Natural killer cell (primary cell): Measurements from ENCODE around the gene OR2G6. TPM values are rescaled to one million over a fixed set of nuclear protein-coding genes. Genes with fewer than 3 reads are reported as not detected.
"Not testable (repeated sequence)": the region's sequence is repeated elsewhere in the genome, so short reads cannot be mapped to it uniquely, and the experiment has no call there.

Source experiments
- ATAC-seq, 3 donors: fragments of 150-1000 bp in 2 of 3; fragments of 200-7000 bp in 1 of 3; cut with Tn5 transposase; 1 replicate in 1 of 3; 2 replicates in 2 of 3; pipeline ENCODE4 v1.10.0; 2021; ENCODE audit warnings: mild to moderate bottlenecking in 2 of 3, moderate library complexity in 2 of 3
- DNase-seq, 2 donors: peaks; one replicate each; pipeline versions ENCODE4 v3.0.0 to v3.0.0-alpha.2; 2013 to 2021; ENCODE audit warnings: mixed read lengths in 1 of 2
- H3K27ac ChIP-seq: one replicate; pipeline ENCODE4 v1.5.1; 2013; ENCODE audit warnings: mild to moderate bottlenecking, low read length
- H3K27me3 ChIP-seq: one replicate; pipeline ENCODE4 v1.6.1; 2013; ENCODE audit warnings: low read length; ENCODE audit not compliant: control insufficient read depth, insufficient read depth
- H3K36me3 ChIP-seq: one replicate; pipeline ENCODE4 v1.6.1; 2013; ENCODE audit warnings: low read length; ENCODE audit not compliant: control insufficient read depth, insufficient read depth
- H3K4me1 ChIP-seq: one replicate; pipeline ENCODE4 v1.6.1; 2013; ENCODE audit warnings: low read length; ENCODE audit not compliant: control insufficient read depth, insufficient read depth
- H3K4me3 ChIP-seq: one replicate; pipeline ENCODE4 v1.5.1; 2013; ENCODE audit warnings: low read length
- H3K9me3 ChIP-seq: one replicate; pipeline ENCODE4 v1.6.1; 2013; ENCODE audit warnings: low read length; ENCODE audit not compliant: control insufficient read depth, insufficient read depth
- H3K27ac Mint-ChIP-seq, 2 donors: one replicate each; pipeline ENCODE4 v1.8.0; 2022; ENCODE audit warnings: mild to moderate bottlenecking in 2 of 2, mixed read lengths in 2 of 2, moderate library complexity in 1 of 2
- H3K27me3 Mint-ChIP-seq, 2 donors: one replicate each; pipeline ENCODE4 v1.8.0; 2022; ENCODE audit warnings: low read depth in 2 of 2, mixed read lengths in 2 of 2
- H3K36me3 Mint-ChIP-seq: one replicate; pipeline ENCODE4 v1.8.0; 2022; ENCODE audit warnings: mixed read lengths
- H3K4me1 Mint-ChIP-seq, 2 donors: one replicate each; pipeline ENCODE4 v1.8.0; 2022; ENCODE audit warnings: mixed read lengths in 2 of 2
- H3K4me3 Mint-ChIP-seq: one replicate; pipeline ENCODE4 v1.8.0; 2022; ENCODE audit warnings: mild to moderate bottlenecking, moderate library complexity, mixed read lengths
- H3K9me3 Mint-ChIP-seq, 2 donors: one replicate each; pipeline ENCODE4 v1.8.0; 2022; ENCODE audit warnings: mixed read lengths in 2 of 2
- CTCF ChIP-seq: fragments of 200-600 bp; IDR thresholded peaks from one replicate; pipeline ENCODE4 v1.8.0; 2022; ENCODE audit warnings: antibody characterized with exemption
- WGBS: methylation state at CpG from one replicate; pipeline ENCODE4 v1.1.7; 2013; ENCODE audit warnings: missing lambda C conversion rate; ENCODE audit not compliant: insufficient coverage; 5-methylcytosine and 5-hydroxymethylcytosine counted together
- intact Hi-C: fragments of 100-400 bp; cut with micrococcal nuclease; formaldehyde crosslinking; loops from one replicate; pipeline ENCODE4 v1.14.2; 2022
- total RNA-seq, 4 donors: library from RNA; stranded (reverse); fragments of 120-200 nt in 1 of 4; gene quantifications; one replicate each; pipeline versions ENCODE4 v1.2.3 to v1.2.4, GENCODE V29; 2013 to 2022

The OR2G6 gene
- total RNA-seq, 3 donors from 2014 or later (not counting 1 experiment from before 2014, with no cell fraction given) = not detected

- H3K4me1 ChIP-seq, H3K9me3 ChIP-seq, ATAC-seq, H3K36me3 ChIP-seq, H3K9me3 Mint-ChIP-seq, DNase-seq, H3K27ac Mint-ChIP-seq, H3K27me3 ChIP-seq, H3K27ac ChIP-seq, intact Hi-C loops, H3K4me3 Mint-ChIP-seq, H3K27me3 Mint-ChIP-seq, H3K4me1 Mint-ChIP-seq, H3K36me3 Mint-ChIP-seq, H3K4me3 ChIP-seq: not testable (repeated sequence)
- WGBS = 92% methylated on average over 2 of the region's 6 CpGs
These were observed 19.6 kb upstream of the OR2G6 start, which contains the start of gene OR2T5 for GRCh38 chr1:248488289-248488688. Gene OR2T5, plus strand, starts transcription at chr1:248488589. Its CDS starts 0 bp downstream, at chr1:248488589.

- H3K27ac ChIP-seq, ATAC-seq, H3K9me3 Mint-ChIP-seq, intact Hi-C loops, H3K4me1 ChIP-seq, H3K36me3 ChIP-seq, H3K4me3 ChIP-seq, H3K4me1 Mint-ChIP-seq, H3K27me3 Mint-ChIP-seq, H3K9me3 ChIP-seq, H3K36me3 Mint-ChIP-seq, H3K4me3 Mint-ChIP-seq, H3K27ac Mint-ChIP-seq, H3K27me3 ChIP-seq, DNase-seq: not testable (repeated sequence)
- WGBS = no CpG with 5 or more reads among the region's 5 CpGs
These were observed 11.2 kb upstream of the OR2G6 start for GRCh38 chr1:248496661-248497060.

GRCh38 chr1:248500305-248501035, 7.4 kb upstream of the OR2G6 start:
- H3K36me3 ChIP-seq, H3K4me1 Mint-ChIP-seq, H3K36me3 Mint-ChIP-seq, H3K4me3 Mint-ChIP-seq, ATAC-seq, H3K27ac ChIP-seq, H3K4me1 ChIP-seq, H3K9me3 ChIP-seq, H3K27me3 ChIP-seq, DNase-seq, intact Hi-C loops, H3K4me3 ChIP-seq, H3K27me3 Mint-ChIP-seq, H3K27ac Mint-ChIP-seq, H3K9me3 Mint-ChIP-seq: not testable (repeated sequence)
- 83% methylated on average over 1 of the region's 2 CpGs for WGBS

GRCh38 chr1:248510217-248510616, 2.3 kb downstream of the OR2G6 start:
- H3K36me3 Mint-ChIP-seq, H3K4me3 Mint-ChIP-seq, H3K9me3 ChIP-seq, H3K9me3 Mint-ChIP-seq, ATAC-seq, intact Hi-C loops, H3K4me1 ChIP-seq, H3K27me3 ChIP-seq, H3K4me3 ChIP-seq, H3K27ac ChIP-seq, H3K27me3 Mint-ChIP-seq, DNase-seq, H3K36me3 ChIP-seq, H3K27ac Mint-ChIP-seq, H3K4me1 Mint-ChIP-seq: not testable (repeated sequence)

GRCh38 chr1:248521856-248522255, 14.0 kb downstream of the OR2G6 start:
- DNase-seq (no peak), ATAC-seq (no peak)
- 93% methylated on average over 12 of the region's 12 CpGs for WGBS
- Mint-ChIP-seq H3K27me3 (no peaks in the 10 kb centered on the region), H3K4me3 (no peak overlapping the region), H3K27ac (no peak overlapping the region), H3K36me3 (no peaks in the 10 kb centered on the region), H3K4me1 (no peaks in the 10 kb centered on the region), H3K9me3 (peaks cover 0 to 2% of the 10 kb centered on the region in 2 donors)
- Histone ChIP-seq H3K4me3 (no peak overlapping the region), H3K27ac (no peak overlapping the region), H3K36me3 (no peaks in the 10 kb centered on the region), H3K27me3 (no peaks in the 10 kb centered on the region), H3K4me1 (no peaks in the 10 kb centered on the region), H3K9me3 (no peaks in the 10 kb centered on the region)
- intact Hi-C loops = no loop called here
- no peak for TF ChIP-seq CTCF

- H3K4me1 Mint-ChIP-seq, H3K27me3 Mint-ChIP-seq, H3K4me1 ChIP-seq, H3K4me3 Mint-ChIP-seq, intact Hi-C loops, H3K9me3 Mint-ChIP-seq, DNase-seq, H3K27ac Mint-ChIP-seq, H3K36me3 Mint-ChIP-seq, H3K27me3 ChIP-seq, H3K36me3 ChIP-seq, ATAC-seq, H3K4me3 ChIP-seq, H3K9me3 ChIP-seq, H3K27ac ChIP-seq: not testable (repeated sequence)
These were observed 29.6 kb downstream of the OR2G6 start for GRCh38 chr1:248537449-248537848.

GRCh38 chr1:248547383-248547782, 39.5 kb downstream of the OR2G6 start:
- H3K9me3 Mint-ChIP-seq, intact Hi-C loops, H3K27ac ChIP-seq, H3K4me1 ChIP-seq, H3K4me3 Mint-ChIP-seq, H3K27ac Mint-ChIP-seq, H3K27me3 Mint-ChIP-seq, DNase-seq, H3K4me3 ChIP-seq, H3K36me3 Mint-ChIP-seq, H3K4me1 Mint-ChIP-seq, H3K9me3 ChIP-seq, ATAC-seq, H3K36me3 ChIP-seq, H3K27me3 ChIP-seq: not testable (repeated sequence)
- no CpG with 5 or more reads among the region's 2 CpGs for WGBS
